Progenitor cell of endocrine pancreas (in vitro differentiated cells): ENCODE measurements around the gene ACLY. TPM values are rescaled to one million over a fixed set of nuclear protein-coding genes. Genes with fewer than 3 reads are reported as not detected.

Source experiments
- DNase-seq: peaks from one replicate; pipeline ENCODE4 v3.0.0; 2021; ENCODE audit warnings: low spot score; ENCODE audit not compliant: unreplicated experiment
- H3K27ac Mint-ChIP-seq: 2 replicates; pipeline ENCODE4 v1.8.0; 2021; ENCODE audit warnings: mild to moderate bottlenecking, moderate library complexity, mixed read lengths
- H3K27me3 Mint-ChIP-seq: 2 replicates; pipeline ENCODE4 v1.8.0; 2021; ENCODE audit warnings: mixed read lengths
- H3K36me3 Mint-ChIP-seq: 2 replicates; pipeline ENCODE4 v1.8.0; 2022; ENCODE audit warnings: mixed read lengths; ENCODE audit not compliant: insufficient read depth
- H3K4me1 Mint-ChIP-seq: 2 replicates; pipeline ENCODE4 v1.8.0; 2021; ENCODE audit warnings: low read depth, mixed read lengths
- H3K4me3 Mint-ChIP-seq: 2 replicates; pipeline ENCODE4 v1.8.0; 2021; ENCODE audit warnings: low read depth, mild to moderate bottlenecking, moderate library complexity, mixed read lengths
- H3K9me3 Mint-ChIP-seq: 2 replicates; pipeline ENCODE4 v1.8.0; 2021; ENCODE audit warnings: low read depth, mixed read lengths
- total RNA-seq: library from RNA; stranded (reverse); gene quantifications from 2 replicates; pipeline ENCODE4 v1.2.1, GENCODE V29; 2021
- TF ChIP-seq, protein P1 (sequence below): fragments of 200-600 bp; sonication (generic); IDR thresholded peaks from one replicate; pipeline ENCODE4 v1.5.0; 2021; ENCODE audit warnings: antibody characterized with exemption, mild to moderate bottlenecking; ENCODE audit not compliant: unreplicated experiment

Gene ACLY
- total RNA-seq, 1 donor from 2014 or later, result 188 TPM

DNA sequence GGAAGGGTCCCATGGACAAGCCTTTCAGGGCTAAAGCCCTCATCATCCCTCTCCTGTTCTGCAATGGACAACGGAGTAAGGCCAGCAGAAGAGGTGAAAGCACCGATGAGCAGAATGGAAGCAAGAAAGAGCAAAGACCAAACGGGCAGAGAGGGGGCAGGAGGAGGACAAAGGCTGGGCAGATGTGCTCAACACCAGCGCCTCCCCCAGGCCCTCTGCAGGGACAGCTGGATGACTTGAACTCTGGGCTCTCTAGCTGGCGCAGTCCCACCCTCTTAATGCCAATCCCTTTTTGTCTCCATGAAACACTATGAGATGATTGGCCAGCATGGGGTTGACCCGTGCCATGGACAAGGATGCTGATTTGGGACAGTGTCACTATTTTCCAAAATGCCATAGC, 22.0 kb downstream of the ACLY start:
- Mint-ChIP-seq H3K4me3 (no peak overlapping the region), H3K4me1 (peaks cover 2% of the 10 kb centered on the region), H3K36me3 (peaks cover 36% of the 10 kb centered on the region), H3K27ac (no peak overlapping the region), H3K9me3 (no peaks in the 10 kb centered on the region), H3K27me3 (no peaks in the 10 kb centered on the region)
- no peak for DNase-seq
- TF ChIP-seq, protein P1, sequence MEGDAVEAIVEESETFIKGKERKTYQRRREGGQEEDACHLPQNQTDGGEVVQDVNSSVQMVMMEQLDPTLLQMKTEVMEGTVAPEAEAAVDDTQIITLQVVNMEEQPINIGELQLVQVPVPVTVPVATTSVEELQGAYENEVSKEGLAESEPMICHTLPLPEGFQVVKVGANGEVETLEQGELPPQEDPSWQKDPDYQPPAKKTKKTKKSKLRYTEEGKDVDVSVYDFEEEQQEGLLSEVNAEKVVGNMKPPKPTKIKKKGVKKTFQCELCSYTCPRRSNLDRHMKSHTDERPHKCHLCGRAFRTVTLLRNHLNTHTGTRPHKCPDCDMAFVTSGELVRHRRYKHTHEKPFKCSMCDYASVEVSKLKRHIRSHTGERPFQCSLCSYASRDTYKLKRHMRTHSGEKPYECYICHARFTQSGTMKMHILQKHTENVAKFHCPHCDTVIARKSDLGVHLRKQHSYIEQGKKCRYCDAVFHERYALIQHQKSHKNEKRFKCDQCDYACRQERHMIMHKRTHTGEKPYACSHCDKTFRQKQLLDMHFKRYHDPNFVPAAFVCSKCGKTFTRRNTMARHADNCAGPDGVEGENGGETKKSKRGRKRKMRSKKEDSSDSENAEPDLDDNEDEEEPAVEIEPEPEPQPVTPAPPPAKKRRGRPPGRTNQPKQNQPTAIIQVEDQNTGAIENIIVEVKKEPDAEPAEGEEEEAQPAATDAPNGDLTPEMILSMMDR, result no peak

DNA sequence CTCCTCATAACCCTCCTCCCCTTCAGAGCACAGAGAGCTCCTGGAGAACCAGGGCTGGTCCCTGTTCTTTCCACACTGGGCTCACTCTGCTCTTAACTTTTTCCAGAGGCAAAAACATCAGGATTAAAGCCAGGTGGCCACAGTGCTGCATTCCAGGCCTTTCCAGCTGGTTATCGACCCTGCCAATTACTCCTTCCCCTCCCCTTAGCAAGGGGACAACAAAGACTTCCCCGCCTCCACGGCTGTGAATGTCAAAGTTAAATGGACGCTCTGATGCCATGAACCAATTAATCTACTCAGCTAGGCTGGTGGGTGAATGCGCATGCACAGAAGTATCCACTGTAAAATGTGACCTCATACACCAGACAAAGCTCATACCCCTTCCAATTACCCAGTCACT, 23.1 kb downstream of the ACLY start:
- peaks cover 30% of the 10 kb centered on the region for H3K36me3 Mint-ChIP-seq
- TF ChIP-seq, protein P1, result no peak
- peak overlapping the region; percentile 25 for H3K27ac Mint-ChIP-seq
- no peak for DNase-seq
- no peaks in the 10 kb centered on the region for H3K9me3 Mint-ChIP-seq
- H3K4me3 Mint-ChIP-seq, result no peak overlapping the region
- no peaks in the 10 kb centered on the region for H3K27me3 Mint-ChIP-seq
- peaks cover 2% of the 10 kb centered on the region for H3K4me1 Mint-ChIP-seq

DNA sequence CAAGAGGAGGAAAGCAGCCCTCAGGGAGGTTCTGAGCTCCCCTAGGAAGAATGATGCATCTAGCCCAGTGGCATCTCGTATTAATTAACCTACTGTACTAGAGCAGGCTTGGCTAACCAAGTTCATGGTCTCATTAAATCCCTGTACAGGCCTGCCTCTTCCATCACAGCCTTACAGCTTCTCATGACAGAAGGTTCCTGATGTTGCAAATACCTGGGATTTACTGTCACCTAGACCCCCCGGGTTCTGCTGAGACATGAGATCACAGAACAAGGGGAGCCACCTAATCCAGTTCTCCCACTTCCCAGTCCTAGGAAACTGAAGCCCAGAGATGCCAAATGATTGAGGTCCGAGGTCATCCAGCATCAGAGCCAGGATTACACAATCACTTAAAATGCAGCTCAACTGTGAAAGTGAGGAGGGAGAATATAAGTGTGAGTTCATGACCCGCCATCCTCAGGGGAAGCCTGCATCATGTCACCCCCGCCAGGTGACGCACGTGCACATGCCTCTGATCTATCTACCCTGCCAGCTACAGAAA, 23.9 kb downstream of the ACLY start:
- DNase-seq, result no peak
- TF ChIP-seq, protein P1, result no peak
- no peaks in the 10 kb centered on the region for H3K9me3 Mint-ChIP-seq
- peaks cover 2% of the 10 kb centered on the region for H3K4me1 Mint-ChIP-seq
- H3K27ac Mint-ChIP-seq, result no peak overlapping the region
- H3K4me3 Mint-ChIP-seq, result no peak overlapping the region
- H3K36me3 Mint-ChIP-seq, result peaks cover 31% of the 10 kb centered on the region
- no peaks in the 10 kb centered on the region for H3K27me3 Mint-ChIP-seq

DNA sequence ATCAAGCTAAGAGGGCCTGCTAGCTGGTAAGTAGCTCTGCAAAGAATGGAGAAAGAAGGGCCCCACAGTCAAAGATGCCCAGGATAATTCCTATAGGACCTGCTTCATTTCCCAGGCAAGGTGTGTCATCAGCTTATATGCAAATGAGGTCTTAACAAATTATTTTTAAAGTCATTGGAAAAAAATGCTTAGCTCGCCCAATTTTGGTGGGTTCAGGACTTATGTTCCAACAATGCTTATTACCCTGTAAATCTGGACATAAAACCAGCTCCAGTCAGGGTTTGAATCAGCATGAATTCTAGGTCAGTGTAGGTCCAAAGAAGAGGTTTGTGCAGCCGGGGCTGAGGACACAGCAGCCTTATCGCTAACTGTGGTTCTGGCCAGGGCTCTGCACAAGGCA, 25.4 kb downstream of the ACLY start:
- no peaks in the 10 kb centered on the region for H3K9me3 Mint-ChIP-seq
- H3K4me3 Mint-ChIP-seq, result no peak overlapping the region
- no peak for DNase-seq
- TF ChIP-seq, protein P1, result no peak
- H3K27ac Mint-ChIP-seq, result peak overlapping the region; percentile 67
- H3K27me3 Mint-ChIP-seq, result no peaks in the 10 kb centered on the region
- H3K4me1 Mint-ChIP-seq, result peaks cover 2% of the 10 kb centered on the region
- H3K36me3 Mint-ChIP-seq, result peaks cover 25% of the 10 kb centered on the region

DNA sequence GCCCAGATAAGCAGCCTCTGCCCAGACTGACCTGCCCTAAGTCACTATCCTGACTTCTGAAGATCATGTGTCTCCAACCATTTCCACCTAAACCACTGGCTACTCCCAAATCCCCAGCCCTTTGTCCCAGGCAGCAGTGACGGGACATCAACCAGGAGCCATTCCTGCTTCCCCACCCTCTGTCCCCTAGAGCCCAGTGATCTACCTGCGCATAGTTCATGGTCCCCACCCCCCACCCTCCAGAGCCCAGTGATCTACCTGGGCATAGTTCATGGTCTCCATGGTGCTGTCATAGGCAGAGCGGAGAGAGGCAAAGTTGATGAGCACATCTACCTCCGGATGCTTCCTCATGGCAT, 26.8 kb downstream of the ACLY start:
- H3K27ac Mint-ChIP-seq, result peak overlapping the region; percentile 37
- H3K27me3 Mint-ChIP-seq, result no peaks in the 10 kb centered on the region
- H3K9me3 Mint-ChIP-seq, result no peaks in the 10 kb centered on the region
- H3K36me3 Mint-ChIP-seq, result peaks cover 21% of the 10 kb centered on the region
- peaks cover 2% of the 10 kb centered on the region for H3K4me1 Mint-ChIP-seq
- TF ChIP-seq, protein P1, result no peak
- DNase-seq, result no peak
- no peak overlapping the region for H3K4me3 Mint-ChIP-seq
